GM12874 (cell line): ENCODE data around the gene SMARCC1.

Source experiments
- TF ChIP-seq, protein P1 (sequence below): IDR thresholded peaks from 2 replicates; pipeline ENCODE4 v1.5.1; 2011; ENCODE audit warnings: low read depth, mild to moderate bottlenecking, control low read depth, low read length, moderate library complexity; ENCODE audit not compliant: insufficient read depth

SMARCC1 gene

DNA sequence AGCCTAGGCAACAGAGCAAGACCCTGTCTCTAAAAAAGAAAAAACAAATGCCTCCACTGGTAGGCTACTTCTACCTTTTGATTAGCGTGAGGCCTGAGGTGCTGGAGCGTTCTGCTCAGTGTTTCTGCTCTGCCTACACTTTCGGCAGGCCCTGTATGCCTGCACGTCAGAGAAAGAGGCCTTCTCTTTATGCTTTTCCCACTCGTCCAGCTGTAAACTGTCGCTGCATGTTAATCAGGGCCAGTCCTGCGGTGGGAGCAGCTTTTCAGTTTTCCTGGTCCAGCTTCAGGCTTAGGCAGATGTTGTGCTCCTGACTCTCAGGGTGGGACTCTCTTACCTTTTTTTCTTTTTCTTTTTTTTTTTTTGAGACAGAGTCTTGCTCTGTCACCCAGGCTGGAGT is 228.3 kb downstream of the SMARCC1 start:
- TF ChIP-seq, protein P1, sequence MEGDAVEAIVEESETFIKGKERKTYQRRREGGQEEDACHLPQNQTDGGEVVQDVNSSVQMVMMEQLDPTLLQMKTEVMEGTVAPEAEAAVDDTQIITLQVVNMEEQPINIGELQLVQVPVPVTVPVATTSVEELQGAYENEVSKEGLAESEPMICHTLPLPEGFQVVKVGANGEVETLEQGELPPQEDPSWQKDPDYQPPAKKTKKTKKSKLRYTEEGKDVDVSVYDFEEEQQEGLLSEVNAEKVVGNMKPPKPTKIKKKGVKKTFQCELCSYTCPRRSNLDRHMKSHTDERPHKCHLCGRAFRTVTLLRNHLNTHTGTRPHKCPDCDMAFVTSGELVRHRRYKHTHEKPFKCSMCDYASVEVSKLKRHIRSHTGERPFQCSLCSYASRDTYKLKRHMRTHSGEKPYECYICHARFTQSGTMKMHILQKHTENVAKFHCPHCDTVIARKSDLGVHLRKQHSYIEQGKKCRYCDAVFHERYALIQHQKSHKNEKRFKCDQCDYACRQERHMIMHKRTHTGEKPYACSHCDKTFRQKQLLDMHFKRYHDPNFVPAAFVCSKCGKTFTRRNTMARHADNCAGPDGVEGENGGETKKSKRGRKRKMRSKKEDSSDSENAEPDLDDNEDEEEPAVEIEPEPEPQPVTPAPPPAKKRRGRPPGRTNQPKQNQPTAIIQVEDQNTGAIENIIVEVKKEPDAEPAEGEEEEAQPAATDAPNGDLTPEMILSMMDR: no peak

DNA sequence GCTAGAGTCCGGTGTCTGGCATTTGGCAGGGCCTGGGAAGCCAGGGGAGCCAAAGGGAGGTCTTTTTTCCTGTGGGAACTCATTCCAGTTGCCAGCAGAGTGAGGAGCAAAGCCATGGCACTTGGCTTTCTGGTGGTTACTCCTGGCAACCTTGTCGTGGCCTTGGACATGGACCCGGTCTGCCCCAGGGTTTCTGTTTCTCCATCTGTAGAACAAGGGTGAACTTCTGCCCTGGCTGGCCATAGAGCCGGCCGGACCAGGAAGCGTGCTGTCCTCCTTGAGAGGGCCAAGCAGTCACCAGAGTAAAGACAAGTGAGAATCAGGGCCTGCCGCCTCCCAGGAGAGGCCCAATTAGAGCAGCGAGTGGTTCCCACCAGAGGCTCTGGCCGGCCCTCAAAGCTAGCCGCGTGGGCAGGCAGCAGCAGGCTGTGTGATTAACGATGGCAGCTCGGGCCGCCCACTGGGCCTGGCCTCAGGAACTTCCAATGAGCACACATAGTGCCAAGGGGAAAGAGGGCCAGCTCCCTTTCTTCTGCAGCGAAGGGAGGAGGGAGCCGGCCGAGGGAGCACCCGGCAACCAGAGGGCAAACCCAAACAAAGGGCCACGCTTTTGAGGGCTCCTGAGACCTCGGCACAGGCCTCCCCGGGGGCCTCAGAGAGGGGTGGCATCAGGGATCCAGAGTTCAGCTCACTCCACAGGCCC is 239.1 kb downstream of the SMARCC1 start:
- TF ChIP-seq, protein P1: no peak

DNA sequence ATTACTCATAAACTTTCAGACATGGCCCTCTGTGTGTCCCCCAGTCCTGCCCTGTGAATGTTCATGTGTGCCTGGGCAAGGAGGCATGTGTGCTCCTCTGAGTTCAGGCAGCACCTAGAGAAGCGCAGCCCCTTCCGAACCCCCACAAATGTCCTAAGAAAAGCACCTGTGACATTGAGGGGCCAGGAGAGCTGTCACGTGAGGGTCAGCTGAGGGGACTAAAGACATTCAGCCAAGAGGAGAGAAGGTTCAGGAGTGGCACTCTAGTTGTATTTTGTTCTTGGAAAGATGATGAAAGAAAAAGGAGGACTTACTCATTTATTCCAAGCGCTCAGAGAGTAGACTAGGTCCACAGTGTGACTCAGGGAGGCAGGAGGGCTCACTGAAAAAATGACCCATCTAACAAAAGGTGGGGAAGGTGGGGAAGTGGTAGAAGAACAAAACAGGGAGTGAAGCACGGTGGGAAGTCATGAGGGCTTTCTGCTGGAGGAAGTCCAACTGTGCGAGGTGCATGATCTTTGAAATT is 240.0 kb downstream of the SMARCC1 start:
- TF ChIP-seq, protein P1: no peak

DNA sequence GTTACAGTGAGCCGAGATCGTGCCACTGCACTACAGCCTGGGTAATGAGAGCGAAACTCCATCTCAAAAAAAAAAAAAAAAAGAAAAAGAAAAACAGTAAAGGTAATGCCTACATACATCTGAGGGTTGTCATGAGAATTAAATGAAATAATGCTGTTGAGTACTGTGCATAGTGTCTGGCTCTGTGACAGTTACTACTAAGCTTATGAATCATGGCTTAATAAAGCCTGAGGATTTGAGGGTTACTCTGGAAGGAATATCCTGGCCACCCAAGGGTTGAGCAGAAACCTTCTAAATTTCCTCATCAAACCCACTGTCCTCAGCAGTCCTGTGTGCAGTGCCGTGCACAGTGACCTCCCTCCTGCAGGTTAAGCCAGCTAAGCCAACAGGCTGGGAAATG is 241.4 kb downstream of the SMARCC1 start:
- TF ChIP-seq, protein P1: no peak

DNA sequence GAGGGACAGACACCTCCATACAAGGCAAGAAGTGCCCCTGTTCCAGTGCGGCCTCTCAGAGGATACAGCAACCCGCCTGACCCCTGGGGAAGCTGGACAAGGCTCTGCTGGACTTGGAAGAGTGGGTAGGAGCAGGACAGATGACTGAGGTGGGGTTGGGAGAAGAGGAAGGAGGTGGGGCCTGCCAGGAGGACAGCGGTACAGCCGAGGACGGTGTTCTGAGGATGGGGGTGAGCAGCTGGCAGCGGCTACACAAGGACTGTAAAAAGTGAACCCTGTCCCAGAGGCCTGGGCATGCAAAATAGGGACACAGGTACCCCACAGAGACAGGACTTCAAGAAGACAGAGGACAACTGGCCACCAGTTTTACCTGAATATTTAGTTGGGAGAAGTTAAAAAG is 244.7 kb downstream of the SMARCC1 start:
- TF ChIP-seq, protein P1: no peak

DNA sequence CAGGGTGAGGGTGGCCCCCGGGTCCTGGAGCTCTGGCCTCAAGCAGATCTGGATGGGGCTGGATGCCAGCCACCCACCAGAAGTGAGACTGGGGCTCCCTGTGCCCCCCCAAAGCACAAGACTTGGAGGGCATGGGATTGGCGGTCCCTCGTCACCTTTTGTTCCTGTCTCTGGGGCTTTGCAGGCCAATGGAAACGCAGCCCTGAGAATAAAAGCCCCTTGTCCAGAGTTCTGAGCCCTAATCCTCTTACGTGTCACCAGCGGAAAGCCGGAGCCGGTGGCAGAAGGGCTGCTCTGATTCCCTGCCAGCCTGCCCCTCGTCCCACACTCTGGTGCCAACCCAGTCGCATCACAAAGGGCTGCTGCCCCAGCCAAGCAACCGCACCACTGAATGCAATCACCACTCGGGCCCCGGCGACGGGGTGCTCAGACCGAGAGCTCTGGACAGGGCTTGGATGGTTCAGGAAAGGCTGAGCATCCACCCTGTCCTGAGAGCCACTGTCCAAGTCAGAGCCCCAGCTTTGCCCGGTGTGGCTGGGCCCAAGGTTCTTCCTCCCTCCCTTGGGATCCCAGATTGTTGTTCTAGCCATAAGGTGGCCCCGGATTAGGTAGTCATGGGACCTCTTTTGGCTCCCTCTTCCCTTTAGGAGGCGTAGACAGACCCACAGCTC is 245.3 kb downstream of the SMARCC1 start:
- TF ChIP-seq, protein P1: no peak
